H1 (cell line): ENCODE data around the gene ENOSF1. TPM values are rescaled to one million over a fixed set of nuclear protein-coding genes. Genes with fewer than 3 reads are reported as not detected.
A peak's percentile ranks its signal among the peaks of the same experiment; 100 is the strongest.

Source experiments
- CTCF ChIA-PET: fragments of 300-600 bp; sonication (Branson Sonifier 250); formaldehyde crosslinking; loops from one replicate; lab custom pipeline; 2021; ENCODE audit not compliant: partially characterized antibody; lab: Charles Lee
- POLR2A ChIA-PET: fragments of 300-600 bp; sonication (Branson Sonifier 250); formaldehyde crosslinking; loops from one replicate; lab custom pipeline; 2021; ENCODE audit warnings: inconsistent platforms; ENCODE audit not compliant: partially characterized antibody; lab: Charles Lee
- DNase-seq, 2 experiments: peaks; one replicate each; pipeline versions ENCODE4 v3.0.0 to v3.0.0-alpha.2; 2010 to 2022; ENCODE audit warnings: low spot score in 2 of 2, low read depth in 1 of 2, mixed read lengths in 1 of 2
- FAIRE-seq: peaks from 2 replicates; lab custom pipeline; 2011; peaks lifted over from hg19 to GRCh38; lab: Jason Lieb, UNC
- H2AFZ ChIP-seq: 2 replicates; pipeline ENCODE4 v1.8.1; 2012; ENCODE audit warnings: low read length, inconsistent platforms
- H2AK5ac ChIP-seq: 2 replicates; pipeline ENCODE4 v1.6.1; 2013; ENCODE audit warnings: low read depth, low read length
- H2BK120ac ChIP-seq: replicated peaks from 2 replicates; pipeline ENCODE3; 2013; ENCODE audit warnings: low read depth, low read length, inconsistent platforms
- H2BK12ac ChIP-seq: 2 replicates; pipeline ENCODE4 v1.6.1; 2013; ENCODE audit warnings: low read depth, low read length
- H2BK15ac ChIP-seq: 2 replicates; pipeline ENCODE4 v1.6.1; 2013; ENCODE audit warnings: low read length
- H2BK20ac ChIP-seq: 2 replicates; pipeline ENCODE4 v1.6.1; 2013; ENCODE audit warnings: low read length
- H2BK5ac ChIP-seq: 2 replicates; pipeline ENCODE4 v1.6.1; 2013; ENCODE audit warnings: low read depth, low read length
- H3K14ac ChIP-seq: 2 replicates; pipeline ENCODE4 v1.6.1; 2013; ENCODE audit warnings: inconsistent platforms; ENCODE audit not compliant: insufficient read length
- H3K18ac ChIP-seq: 2 replicates; pipeline ENCODE4 v1.6.1; 2013; ENCODE audit warnings: low read length; ENCODE audit errors: extremely low read depth
- H3K23ac ChIP-seq: 2 replicates; pipeline ENCODE4 v1.6.1; 2013; ENCODE audit warnings: inconsistent platforms; ENCODE audit not compliant: insufficient read length
- H3K23me2 ChIP-seq: 2 replicates; pipeline ENCODE4 v1.6.1; 2013; ENCODE audit warnings: low read depth, low read length
- H3K27ac ChIP-seq: 2 replicates; pipeline ENCODE4 v1.6.1; 2011; ENCODE audit warnings: low read depth, low read length, inconsistent platforms
- H3K27me3 ChIP-seq, 4 experiments: replicated peaks in 1 of 4; 1 replicate in 1 of 4; 2 replicates in 3 of 4; pipeline versions ENCODE4 v1.6.1 to v1.8.1; 2011 to 2013; ENCODE audit warnings: low read length in 3 of 4, mild to moderate bottlenecking in 3 of 4, inconsistent platforms in 2 of 4, mixed read lengths in 2 of 4, moderate library complexity in 1 of 4; ENCODE audit not compliant: control insufficient read depth in 3 of 4, insufficient read depth in 3 of 4; ENCODE audit errors: extremely low read depth in 1 of 4
- H3K36me3 ChIP-seq, 4 experiments: 2 replicates each; pipeline versions ENCODE4 v1.6.1 to v1.8.1; 2011 to 2013; ENCODE audit warnings: mild to moderate bottlenecking in 4 of 4, low read length in 3 of 4, moderate library complexity in 2 of 4, control low read depth in 1 of 4, inconsistent platforms in 1 of 4; ENCODE audit not compliant: insufficient read depth in 4 of 4, control insufficient read depth in 2 of 4
- H3K4ac ChIP-seq: replicated peaks from 2 replicates; pipeline ENCODE3; 2013; ENCODE audit warnings: low read length, low read depth, mixed read lengths, inconsistent platforms; ENCODE audit not compliant: insufficient read length
- H3K4me1 ChIP-seq, 4 experiments: replicated peaks in 1 of 4; 1 replicate in 1 of 4; 2 replicates in 3 of 4; pipeline versions ENCODE4 v1.6.1 to v1.8.1; 2011 to 2013; ENCODE audit warnings: low read length in 3 of 4, inconsistent platforms in 2 of 4, mixed read lengths in 1 of 4; ENCODE audit not compliant: insufficient read depth in 4 of 4, control insufficient read depth in 3 of 4
- H3K4me2 ChIP-seq, 2 experiments: 2 replicates each; pipeline versions ENCODE4 v1.6.1 to v1.8.1; 2011 to 2013; ENCODE audit warnings: low read depth in 2 of 2, low read length in 2 of 2, control low read depth in 1 of 2, inconsistent platforms in 1 of 2, mild to moderate bottlenecking in 1 of 2; ENCODE audit not compliant: insufficient read depth in 1 of 2
- H3K4me3 ChIP-seq, 4 experiments: fragments of 200-600, 300-600 bp in 1 of 4; sonication (generic), shearing (Covaris generic), sonication (Bioruptor Twin) in 1 of 4; 2 replicates each; pipeline versions ENCODE4 v1.5.1 to v1.8.1; 2011 to 2016; ENCODE audit warnings: low read length in 4 of 4, low read depth in 3 of 4, control low read depth in 2 of 4, inconsistent platforms in 2 of 4, mild to moderate bottlenecking in 2 of 4, mixed read lengths in 1 of 4, moderate library complexity in 1 of 4; ENCODE audit not compliant: insufficient read depth in 2 of 4; ENCODE audit errors: extremely low read depth in 1 of 4
- H3K56ac ChIP-seq: replicated peaks from 2 replicates; pipeline ENCODE3; 2013; ENCODE audit warnings: low read depth, mild to moderate bottlenecking, mixed read lengths, low read length, inconsistent platforms; ENCODE audit not compliant: insufficient read length
- H3K79me1 ChIP-seq: 2 replicates; pipeline ENCODE4 v1.6.1; 2013; ENCODE audit warnings: low read depth, low read length, control low read depth
- H3K79me2 ChIP-seq, 2 experiments: 2 replicates each; pipeline versions ENCODE4 v1.6.1 to v1.8.1; 2012 to 2013; ENCODE audit warnings: low read length in 2 of 2, mild to moderate bottlenecking in 2 of 2, inconsistent platforms in 1 of 2; ENCODE audit not compliant: insufficient read depth in 2 of 2, control insufficient read depth in 1 of 2
- H3K9ac ChIP-seq, 4 experiments: replicated peaks in 1 of 4; 1 replicate in 1 of 4; 2 replicates in 3 of 4; pipeline versions ENCODE4 v1.6.1 to v1.8.1; 2011 to 2013; ENCODE audit warnings: low read depth in 3 of 4, low read length in 3 of 4, control low read depth in 2 of 4, mild to moderate bottlenecking in 2 of 4, moderate library complexity in 2 of 4, inconsistent platforms in 1 of 4; ENCODE audit errors: extremely low read depth in 1 of 4
- H3K9me3 ChIP-seq, 2 experiments: 2 replicates each; pipeline versions ENCODE4 v1.6.1 to v1.8.1; 2012 to 2013; ENCODE audit warnings: mild to moderate bottlenecking in 2 of 2, moderate library complexity in 2 of 2, control low read depth in 1 of 2, inconsistent platforms in 1 of 2, low read depth in 1 of 2, low read length in 1 of 2, mixed read lengths in 1 of 2; ENCODE audit not compliant: insufficient read depth in 2 of 2
- H4K20me1 ChIP-seq, 2 experiments: replicated peaks in 1 of 2; 2 replicates each; pipeline versions ENCODE3 to v1.8.1; 2011 to 2013; ENCODE audit warnings: inconsistent platforms in 2 of 2, low read length in 2 of 2, mild to moderate bottlenecking in 1 of 2; ENCODE audit not compliant: insufficient read depth in 2 of 2, control insufficient read depth in 1 of 2
- H4K5ac ChIP-seq: 2 replicates; pipeline ENCODE4 v1.6.1; 2013; ENCODE audit warnings: low read length, low read depth, mixed read lengths, inconsistent platforms; ENCODE audit not compliant: insufficient read length
- H4K8ac ChIP-seq: 2 replicates; pipeline ENCODE4 v1.8.0; 2013; ENCODE audit warnings: mild to moderate bottlenecking, moderate library complexity, low read length, inconsistent platforms; ENCODE audit not compliant: insufficient read depth; ENCODE audit errors: extremely low read depth
- H4K91ac ChIP-seq: replicated peaks from 2 replicates; pipeline ENCODE3; 2013; ENCODE audit warnings: low read length, mixed read lengths, inconsistent platforms; ENCODE audit not compliant: insufficient read length
- CEBPB ChIP-seq: IDR thresholded peaks from 2 replicates; pipeline ENCODE4 v1.6.1; 2012; ENCODE audit warnings: low read depth, low read length
- E2F6 ChIP-seq: IDR thresholded peaks from 2 replicates; pipeline ENCODE4 v1.6.1; 2012; ENCODE audit warnings: inconsistent platforms
- JUND ChIP-seq: IDR thresholded peaks from 2 replicates; pipeline ENCODE4 v1.6.1; 2011; ENCODE audit warnings: mild to moderate bottlenecking, improper control_type of control experiment, low read length
- KDM1A ChIP-seq: fragments of 200-600, 300-600 bp; sonication (generic); IDR thresholded peaks from 2 replicates; pipeline ENCODE4 v1.7.1; 2016; ENCODE audit warnings: mild to moderate bottlenecking, low read length, borderline replicate concordance
- KDM4A ChIP-seq: IDR thresholded peaks from one replicate; pipeline ENCODE4 v1.7.1; 2012; ENCODE audit warnings: low read depth, mild to moderate bottlenecking, moderate library complexity, low read length, inconsistent platforms; ENCODE audit not compliant: severe bottlenecking
- NRF1 ChIP-seq: IDR thresholded peaks from 2 replicates; pipeline ENCODE4 v1.6.1; 2011; ENCODE audit warnings: mild to moderate bottlenecking, low read depth, low read length, improper control_type of control experiment
- POLR2A ChIP-seq, 2 experiments: IDR thresholded peaks; 1 replicate in 1 of 2; 2 replicates in 1 of 2; pipeline ENCODE4 v1.6.1; 2011; ENCODE audit warnings: low read depth in 2 of 2, low read length in 2 of 2, mild to moderate bottlenecking in 2 of 2; ENCODE audit errors: control extremely low read depth in 1 of 2
- SAP30 ChIP-seq: fragments of 300-600 bp; sonication (generic); IDR thresholded peaks from 2 replicates; pipeline ENCODE4 v1.7.1; 2012; ENCODE audit warnings: low read length, moderate library complexity, mild to moderate bottlenecking, inconsistent platforms; ENCODE audit not compliant: insufficient read depth, insufficient replicate concordance
- SIRT6 ChIP-seq: IDR thresholded peaks from one replicate; pipeline ENCODE4 v1.7.1; 2012; ENCODE audit warnings: low read length, inconsistent platforms
- SP4 ChIP-seq: IDR thresholded peaks from 2 replicates; pipeline ENCODE4 v1.6.1; 2012; ENCODE audit warnings: low read length, inconsistent platforms
- TBP ChIP-seq: IDR thresholded peaks from 2 replicates; pipeline ENCODE4 v1.6.1; 2011; ENCODE audit warnings: low read depth, low read length, improper control_type of control experiment
- WGBS, 2 experiments: shearing (Covaris generic) in 1 of 2; methylation state at CpG; one replicate each; pipeline versions ENCODE4 v1.1.6 to v1.1.7; 2013 to 2015; ENCODE audit warnings: low lambda C conversion rate in 2 of 2, mixed read lengths in 2 of 2, inconsistent platforms in 1 of 2, low coverage in 1 of 2, missing lambda C conversion rate in 1 of 2; ENCODE audit not compliant: insufficient replicate concordance in 2 of 2, insufficient coverage in 1 of 2, insufficient read length in 1 of 2; ENCODE audit errors: extremely low coverage in 1 of 2, missing lambda C conversion rate in 1 of 2; 5-methylcytosine and 5-hydroxymethylcytosine counted together
- polyA plus RNA-seq, 7 experiments: library from polyadenylated mRNA; depleted of rRNA in 3 of 7; stranded (reverse) in 5 of 7; unstranded in 2 of 7; fragments of >200 nt in 5 of 7; fragments of 200-250 nt in 2 of 7; gene quantifications; 1 replicate in 5 of 7; 2 replicates in 1 of 7; 4 replicates in 1 of 7; pipeline versions ENCODE4 v1.2.1 to v1.2.3, GENCODE V29; 2011 to 2013; ENCODE audit warnings: missing spikeins in 2 of 7, mixed read lengths in 2 of 7
- total RNA-seq: library from RNA; stranded (reverse); fragmentation: NEBNext Ultra II Directional; extraction: Animal tissue kit (Norgen Biotek cat#: 25700); gene quantifications from 2 replicates; pipeline ENCODE4 v1.2.1, GENCODE V29; 2021

ENOSF1 gene
- total and polyA plus RNA-seq, 2 of the 8 experiments (the other 6 are each of a cell fraction or from before 2014, with no cell fraction given), result 15.4 to 26.4 TPM

- Histone ChIP-seq H3K23me2 (peaks cover 4% of the 10 kb centered on the region; the same call in 1 of the 2 replicates), H2BK20ac (no peak within 1 kb of the TSS), H2BK15ac (peak within 1 kb of the TSS; percentile 61; the same call in 1 of the 2 replicates), H3K4ac (peak within 1 kb of the TSS; percentile 57), H4K20me1 (peaks cover 2 to 8% of the 10 kb centered on the region in 2 experiments), H4K8ac (peak within 1 kb of the TSS; percentile 79), H4K91ac (peak within 1 kb of the TSS; percentile 98), H3K14ac (no peak within 1 kb of the TSS), H3K56ac (peak within 1 kb of the TSS; percentile 87), H3K4me2 (peak within 1 kb of the TSS; percentile 78), H3K36me3 (peaks cover 10 to 34% (median 16%) of the 10 kb centered on the region in 4 experiments; a peak in 7 of 8 replicates), H2AK5ac (peak within 1 kb of the TSS; percentile 32; the same call in 1 of the 2 replicates), H2AFZ (0 out of 2 replicates have a peak within 1 kb of the TSS, but pooled peaks have one; percentile 89), H3K79me1 (peaks cover 14% of the 10 kb centered on the region), H2BK120ac (no peak within 1 kb of the TSS), H3K18ac (peak within 1 kb of the TSS; percentile 86), H3K9me3 (peaks cover 5 to 7% of the 10 kb centered on the region in 2 experiments; a peak in 3 of 4 replicates), H3K27me3 (no peaks in the 10 kb centered on the region), H3K4me1 (peaks cover 0 to 10% (median 5%) of the 10 kb centered on the region in 4 experiments; a peak in 5 of 7 replicates), H3K4me3 (peak within 1 kb of the TSS; percentile 78 to 96 (median 90)), H2BK5ac (peak within 1 kb of the TSS; percentile 93; the same call in 1 of the 2 replicates), H2BK12ac (peak within 1 kb of the TSS; percentile 80; the same call in 1 of the 2 replicates), H3K9ac (peak within 1 kb of the TSS; percentile 82 to 89 (median 85)), H3K23ac (no peak within 1 kb of the TSS), H3K79me2 (peaks cover 0 to 52% of the 10 kb centered on the region in 2 experiments; a peak in 3 of 4 replicates), H3K27ac (peak within 1 kb of the TSS; percentile 84; the same call in 1 of the 2 replicates), H4K5ac (peak within 1 kb of the TSS; percentile 65)
- DNase-seq, result peak in 1 of 2 experiments; percentile 81
- no peak for FAIRE-seq
- CTCF ChIA-PET, result interaction anchor here (1.0 to 2.4 kb wide), 9 partner anchors 8 to 367 kb away, joined by 3 to 9 read pairs (median 4); no protein-coding TSS in a partner anchor
- WGBS, 2 experiments, result 1% methylated on average over 49 of the region's 79 CpGs; no CpG with 5 or more reads in 1 of the 2 experiments
- POLR2A ChIA-PET, result interaction anchor here (0.8 to 3.1 kb wide), 14 partner anchors 8 to 55 kb away, joined by 3 to 14 read pairs (median 5); partner anchors contain the start of gene ENOSF1
- TF ChIP-seq TBP, result 0 out of 2 replicates have a peak, but pooled peaks have one; percentile 19
- TF ChIP-seq JUND, result no peak
- TF ChIP-seq NRF1, result no peak
- TF ChIP-seq POLR2A (IDR thresholded peaks at IDR 0.05; ENCODE audit: control extremely low read depth in 1 of 2, low read depth in 2 of 2, low read length in 2 of 2), result peak in 1 of 2 experiments; percentile 10; a peak in 1 of 3 replicates
- no peak for TF ChIP-seq KDM1A
- TF ChIP-seq SP4, result no peak
- TF ChIP-seq CEBPB, result no peak
- no peak for TF ChIP-seq SAP30
- peak; percentile 83 for TF ChIP-seq KDM4A
- peak; percentile 51; the same call in 1 of the 2 replicates for TF ChIP-seq E2F6
- no peak for TF ChIP-seq SIRT6
Observed at GRCh38 chr18:657311-658000, 55.0 kb downstream of the ENOSF1 start, which contains the start of gene TYMS. Gene TYMS, plus strand, starts transcription at chr18:657653. Its CDS starts 90 bp downstream, at chr18:657743.
